Fibroblast of the aortic adventitia (primary cell): ENCODE results near the gene DYNC1I1. TPM values are rescaled to one million over a fixed set of nuclear protein-coding genes. Genes with fewer than 3 reads are reported as not detected.

Source experiments
- DNase-seq: peaks from one replicate; pipeline ENCODE4 v3.0.0-alpha.2; 2010; ENCODE audit warnings: low read depth
- H3K4me3 ChIP-seq: 2 replicates; pipeline ENCODE4 v1.5.1; 2011; ENCODE audit warnings: low read depth, mild to moderate bottlenecking, control low read depth, low read length, moderate library complexity
- total RNA-seq: library from RNA; depleted of rRNA; stranded (reverse); fragments of >200 nt; gene quantifications from 2 replicates; pipeline ENCODE4 v1.2.3, GENCODE V29; 2012; ENCODE audit warnings: low replicate concordance
- TF ChIP-seq, protein P1 (sequence below): IDR thresholded peaks from 2 replicates; pipeline ENCODE4 v1.5.1; 2011; ENCODE audit warnings: mild to moderate bottlenecking, low read length, control low read depth, inconsistent platforms; ENCODE audit not compliant: insufficient read depth

The DYNC1I1 gene
- total RNA-seq, 1 donor = 0.54 TPM

DNA sequence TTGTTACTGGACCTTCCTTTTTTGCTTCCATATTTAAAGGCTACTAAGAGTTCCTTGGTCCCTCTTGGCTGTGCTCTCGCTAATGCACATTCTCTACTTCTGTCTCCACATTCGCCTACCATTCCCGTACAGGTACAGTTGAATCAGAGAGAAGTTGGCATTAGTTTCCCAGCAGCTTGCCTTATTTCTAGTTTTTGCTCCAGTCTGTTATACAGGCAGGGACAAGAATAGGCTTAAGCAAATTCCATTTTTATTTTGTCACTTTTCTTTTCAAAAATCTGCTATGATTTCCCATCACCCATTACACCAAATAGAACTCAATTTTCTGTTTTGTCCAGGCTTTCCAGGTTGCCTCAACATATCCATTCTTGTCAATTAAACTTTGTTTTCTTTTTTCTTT is 29.9 kb downstream of the DYNC1I1 start:
- TF ChIP-seq, protein P1, sequence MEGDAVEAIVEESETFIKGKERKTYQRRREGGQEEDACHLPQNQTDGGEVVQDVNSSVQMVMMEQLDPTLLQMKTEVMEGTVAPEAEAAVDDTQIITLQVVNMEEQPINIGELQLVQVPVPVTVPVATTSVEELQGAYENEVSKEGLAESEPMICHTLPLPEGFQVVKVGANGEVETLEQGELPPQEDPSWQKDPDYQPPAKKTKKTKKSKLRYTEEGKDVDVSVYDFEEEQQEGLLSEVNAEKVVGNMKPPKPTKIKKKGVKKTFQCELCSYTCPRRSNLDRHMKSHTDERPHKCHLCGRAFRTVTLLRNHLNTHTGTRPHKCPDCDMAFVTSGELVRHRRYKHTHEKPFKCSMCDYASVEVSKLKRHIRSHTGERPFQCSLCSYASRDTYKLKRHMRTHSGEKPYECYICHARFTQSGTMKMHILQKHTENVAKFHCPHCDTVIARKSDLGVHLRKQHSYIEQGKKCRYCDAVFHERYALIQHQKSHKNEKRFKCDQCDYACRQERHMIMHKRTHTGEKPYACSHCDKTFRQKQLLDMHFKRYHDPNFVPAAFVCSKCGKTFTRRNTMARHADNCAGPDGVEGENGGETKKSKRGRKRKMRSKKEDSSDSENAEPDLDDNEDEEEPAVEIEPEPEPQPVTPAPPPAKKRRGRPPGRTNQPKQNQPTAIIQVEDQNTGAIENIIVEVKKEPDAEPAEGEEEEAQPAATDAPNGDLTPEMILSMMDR = no peak
- no peak for DNase-seq
- no peak overlapping the region for H3K4me3 ChIP-seq

DNA sequence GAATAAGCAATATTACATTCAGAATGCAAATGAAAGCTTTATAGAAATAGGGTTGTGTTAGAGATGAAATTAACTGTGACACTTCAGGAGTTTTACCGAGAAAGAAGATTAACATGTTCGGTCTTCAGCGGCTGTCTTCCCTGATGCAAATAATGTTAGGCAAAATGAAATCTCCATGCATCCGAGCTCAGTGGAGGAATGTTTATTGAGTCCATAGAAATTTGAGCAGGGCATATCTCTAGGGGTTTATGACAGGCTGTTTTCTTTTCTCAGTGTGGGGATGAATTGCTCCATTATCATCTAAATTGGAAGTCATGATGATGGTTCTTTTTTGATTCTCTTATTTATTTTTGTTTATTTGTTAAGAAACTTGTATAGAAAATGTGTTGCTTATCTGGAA is 31.7 kb downstream of the DYNC1I1 start:
- DNase-seq = no peak
- no peak overlapping the region for H3K4me3 ChIP-seq
- TF ChIP-seq, protein P1 = no peak

DNA sequence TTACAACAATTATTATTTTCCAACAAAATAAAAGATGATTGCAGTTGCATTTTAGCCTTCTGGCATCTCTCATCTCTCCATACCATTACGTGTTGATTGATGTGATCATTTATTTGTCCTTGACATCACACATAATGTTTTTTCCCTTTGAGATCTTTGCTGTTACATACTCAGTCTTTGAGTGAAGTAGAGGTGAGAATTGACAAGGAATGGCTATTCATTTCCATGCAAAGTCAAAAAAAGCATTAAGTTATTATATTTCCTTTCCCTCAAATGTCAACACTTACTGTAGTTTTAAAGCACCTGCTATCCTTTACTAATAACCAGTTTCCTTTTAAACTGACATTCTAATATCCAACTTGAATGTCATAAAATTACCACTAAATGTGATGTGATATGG is 33.6 kb downstream of the DYNC1I1 start:
- TF ChIP-seq, protein P1 = no peak
- DNase-seq = no peak
- H3K4me3 ChIP-seq = no peak overlapping the region

DNA sequence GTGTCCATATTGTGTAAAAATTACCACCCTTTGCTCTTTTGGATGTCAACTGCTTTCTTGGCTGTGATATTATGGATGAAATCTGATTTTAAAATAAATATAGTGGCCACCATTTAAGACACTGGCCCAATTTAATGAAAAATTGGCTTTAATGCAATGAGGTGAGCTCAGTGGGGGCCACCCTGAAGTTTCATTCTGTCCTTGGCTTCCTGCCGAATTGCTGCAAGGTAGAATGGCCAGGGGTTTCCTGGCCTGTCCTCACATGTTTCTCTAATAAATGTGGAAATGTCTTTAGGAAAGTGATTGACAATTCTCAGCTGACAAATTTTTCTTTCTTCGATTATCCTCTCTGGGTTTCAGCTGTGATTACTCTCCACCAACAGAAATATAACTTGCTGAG is 36.0 kb downstream of the DYNC1I1 start:
- TF ChIP-seq, protein P1 = no peak
- no peak overlapping the region for H3K4me3 ChIP-seq

DNA sequence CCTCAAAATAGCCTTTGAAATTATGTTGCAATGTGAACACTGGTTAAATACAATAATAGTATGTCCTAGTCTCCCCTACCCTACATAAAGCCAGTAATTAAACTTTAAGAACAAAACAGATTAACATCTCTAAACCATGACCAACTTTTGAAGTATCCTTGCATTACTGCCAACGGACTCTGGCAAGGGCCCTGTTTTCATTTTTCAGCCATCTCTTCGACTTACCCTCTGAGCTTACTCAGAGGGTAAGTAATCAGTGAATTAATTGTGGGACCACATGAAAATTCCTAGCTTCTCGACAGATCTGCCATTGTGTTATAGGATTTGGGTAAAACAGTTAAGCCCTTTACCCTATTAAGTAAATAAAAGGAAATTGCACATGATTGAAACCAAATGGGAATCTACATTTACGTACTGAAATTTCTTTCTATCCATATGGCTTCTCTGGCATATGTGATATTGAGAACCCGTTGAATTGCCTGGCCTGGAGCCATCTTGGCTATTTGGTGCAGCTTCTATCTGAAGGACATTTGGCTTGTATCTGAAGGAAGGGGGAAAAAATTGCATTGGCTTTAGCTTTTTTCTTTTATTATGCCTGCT is 39.6 kb downstream of the DYNC1I1 start:
- DNase-seq = no peak
- TF ChIP-seq, protein P1 = no peak

More for the DNA sequence above, 36.0 kb downstream of the DYNC1I1 start:
- no peak for DNase-seq

DNA sequence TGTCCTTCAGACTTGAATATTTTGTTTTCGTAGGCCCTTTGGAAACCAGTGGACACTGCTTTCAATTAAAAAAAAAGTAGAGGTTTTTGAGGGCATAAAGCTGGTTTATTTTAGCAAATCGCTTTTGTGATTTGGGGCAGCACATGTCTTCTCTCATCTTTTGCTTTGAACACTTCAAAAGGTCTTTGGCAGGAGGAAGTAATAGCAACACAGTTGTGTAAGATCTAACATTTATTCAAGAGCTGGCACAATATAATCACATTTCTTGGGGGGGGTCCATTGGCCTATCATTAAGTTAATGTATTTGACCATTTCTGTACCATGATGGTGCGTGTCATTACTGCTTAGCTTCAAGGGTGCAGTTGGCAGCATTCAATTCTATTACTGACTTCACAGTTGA is 42.4 kb downstream of the DYNC1I1 start:
- no peak overlapping the region for H3K4me3 ChIP-seq
- TF ChIP-seq, protein P1 = no peak
- DNase-seq = no peak

More for the DNA sequence above, 39.6 kb downstream of the DYNC1I1 start:
- no peak overlapping the region for H3K4me3 ChIP-seq

DNA sequence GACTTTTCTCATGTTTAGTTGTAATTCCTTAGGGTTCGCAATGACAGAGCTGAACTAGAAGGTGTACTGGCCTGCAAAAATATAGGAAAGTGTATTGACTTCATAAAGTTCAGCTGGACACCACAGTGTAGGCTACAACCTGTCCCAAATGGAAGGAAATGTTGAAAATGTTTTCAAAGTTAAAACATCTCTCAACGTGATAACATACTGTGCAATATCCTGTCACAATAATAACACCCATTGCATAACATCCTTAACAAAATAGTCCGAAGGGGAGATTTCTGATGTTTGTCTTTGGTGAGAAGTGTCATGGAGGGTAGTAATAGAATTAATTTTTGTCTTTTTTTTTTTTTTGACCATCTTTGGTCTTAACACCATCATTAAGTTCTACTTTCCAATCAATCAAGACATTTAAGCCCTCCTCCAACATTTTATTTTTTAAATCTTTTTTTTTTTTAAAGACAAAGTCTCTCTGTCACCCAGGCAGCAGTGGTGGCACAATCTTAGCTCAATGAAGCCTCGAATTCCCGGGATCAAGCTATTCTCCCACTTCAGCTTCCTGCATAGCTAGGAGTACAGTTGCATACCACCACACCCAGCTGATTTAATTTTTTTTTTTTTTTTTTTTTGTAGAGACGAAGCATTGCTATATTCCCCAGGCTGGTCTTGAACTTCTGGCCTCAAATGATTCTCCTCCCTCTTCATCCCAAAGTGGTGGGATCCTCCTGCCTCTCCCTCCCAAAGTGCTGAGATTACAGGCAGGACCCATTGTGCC is 45.7 kb downstream of the DYNC1I1 start:
- TF ChIP-seq, protein P1 = no peak
- H3K4me3 ChIP-seq = no peak overlapping the region
- no peak for DNase-seq
